Measurements from ENCODE around the gene BABAM2.

Gene BABAM2

DNA sequence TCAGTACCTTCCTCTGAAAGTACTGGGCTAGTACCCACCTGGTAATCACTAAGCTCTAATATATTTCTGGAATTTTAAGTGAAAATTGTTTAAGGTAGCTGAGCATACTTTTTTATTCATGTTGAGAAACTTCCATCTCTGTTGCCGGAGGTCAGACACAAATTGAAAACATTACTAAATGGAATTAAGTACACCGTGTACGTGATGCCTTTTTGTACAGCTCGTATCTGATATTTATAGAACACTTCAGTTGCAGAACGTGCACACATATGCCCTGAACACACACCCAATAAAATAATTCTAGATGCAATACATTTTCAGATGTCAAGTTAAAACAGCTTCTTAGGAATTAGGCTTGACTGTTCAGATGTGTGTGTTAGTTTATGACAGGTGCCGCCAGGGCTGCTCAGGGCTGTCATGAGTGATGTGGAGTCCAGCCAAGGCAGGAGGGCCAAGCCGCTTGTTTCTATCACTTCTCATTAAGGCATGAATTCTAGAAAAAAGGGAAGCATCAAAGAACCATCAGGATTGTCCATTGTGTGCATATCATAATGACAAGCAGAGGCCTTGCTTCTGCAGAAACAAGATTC lies 421.2 kb downstream of the BABAM2 start:
- Histone ChIP-seq H3K4me2 (ENCODE audit: low read depth, low read length) (no peak overlapping the region), H3K27me3 (replicated peaks; ENCODE audit: insufficient read depth, low read length) (no peaks in the 10 kb centered on the region), H3K9ac (ENCODE audit: low read length) (no peak overlapping the region), H3K27ac (ENCODE audit: low read length) (no peak overlapping the region), H3K79me2 (ENCODE audit: low read length) (no peaks in the 10 kb centered on the region), H3K4me1 (ENCODE audit: low read length) (no peaks in the 10 kb centered on the region), H2AFZ (ENCODE audit: low read length) (no peak overlapping the region), H3F3A (ENCODE audit: insufficient read depth, low read length) (no peaks in the 10 kb centered on the region), H3K9me2 (replicated peaks; ENCODE audit: insufficient read depth, low read length) (no peaks in the 10 kb centered on the region), H4K20me1 (ENCODE audit: insufficient read depth, low read length) (no peaks in the 10 kb centered on the region), H3K4me3 (ENCODE audit: low read length) (no peak overlapping the region), H3K36me3 (replicated peaks; ENCODE audit: insufficient read depth, low read length) (no peaks in the 10 kb centered on the region), H3K9me3 (replicated peaks; ENCODE audit: insufficient read depth, low read length) (no peaks in the 10 kb centered on the region)
- TF ChIP-seq EZH2phosphoT487 (IDR thresholded peaks at IDR 0.05; ENCODE audit: low read length): no peak
- TF ChIP-seq, protein P1, sequence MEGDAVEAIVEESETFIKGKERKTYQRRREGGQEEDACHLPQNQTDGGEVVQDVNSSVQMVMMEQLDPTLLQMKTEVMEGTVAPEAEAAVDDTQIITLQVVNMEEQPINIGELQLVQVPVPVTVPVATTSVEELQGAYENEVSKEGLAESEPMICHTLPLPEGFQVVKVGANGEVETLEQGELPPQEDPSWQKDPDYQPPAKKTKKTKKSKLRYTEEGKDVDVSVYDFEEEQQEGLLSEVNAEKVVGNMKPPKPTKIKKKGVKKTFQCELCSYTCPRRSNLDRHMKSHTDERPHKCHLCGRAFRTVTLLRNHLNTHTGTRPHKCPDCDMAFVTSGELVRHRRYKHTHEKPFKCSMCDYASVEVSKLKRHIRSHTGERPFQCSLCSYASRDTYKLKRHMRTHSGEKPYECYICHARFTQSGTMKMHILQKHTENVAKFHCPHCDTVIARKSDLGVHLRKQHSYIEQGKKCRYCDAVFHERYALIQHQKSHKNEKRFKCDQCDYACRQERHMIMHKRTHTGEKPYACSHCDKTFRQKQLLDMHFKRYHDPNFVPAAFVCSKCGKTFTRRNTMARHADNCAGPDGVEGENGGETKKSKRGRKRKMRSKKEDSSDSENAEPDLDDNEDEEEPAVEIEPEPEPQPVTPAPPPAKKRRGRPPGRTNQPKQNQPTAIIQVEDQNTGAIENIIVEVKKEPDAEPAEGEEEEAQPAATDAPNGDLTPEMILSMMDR (IDR thresholded peaks at IDR 0.05; ENCODE audit: low read length): no peak
- TF ChIP-seq EZH2 (optimal IDR thresholded peaks at IDR 0.05; ENCODE audit: low read depth, low read length): no peak
- DNase-seq: no peak

DNA sequence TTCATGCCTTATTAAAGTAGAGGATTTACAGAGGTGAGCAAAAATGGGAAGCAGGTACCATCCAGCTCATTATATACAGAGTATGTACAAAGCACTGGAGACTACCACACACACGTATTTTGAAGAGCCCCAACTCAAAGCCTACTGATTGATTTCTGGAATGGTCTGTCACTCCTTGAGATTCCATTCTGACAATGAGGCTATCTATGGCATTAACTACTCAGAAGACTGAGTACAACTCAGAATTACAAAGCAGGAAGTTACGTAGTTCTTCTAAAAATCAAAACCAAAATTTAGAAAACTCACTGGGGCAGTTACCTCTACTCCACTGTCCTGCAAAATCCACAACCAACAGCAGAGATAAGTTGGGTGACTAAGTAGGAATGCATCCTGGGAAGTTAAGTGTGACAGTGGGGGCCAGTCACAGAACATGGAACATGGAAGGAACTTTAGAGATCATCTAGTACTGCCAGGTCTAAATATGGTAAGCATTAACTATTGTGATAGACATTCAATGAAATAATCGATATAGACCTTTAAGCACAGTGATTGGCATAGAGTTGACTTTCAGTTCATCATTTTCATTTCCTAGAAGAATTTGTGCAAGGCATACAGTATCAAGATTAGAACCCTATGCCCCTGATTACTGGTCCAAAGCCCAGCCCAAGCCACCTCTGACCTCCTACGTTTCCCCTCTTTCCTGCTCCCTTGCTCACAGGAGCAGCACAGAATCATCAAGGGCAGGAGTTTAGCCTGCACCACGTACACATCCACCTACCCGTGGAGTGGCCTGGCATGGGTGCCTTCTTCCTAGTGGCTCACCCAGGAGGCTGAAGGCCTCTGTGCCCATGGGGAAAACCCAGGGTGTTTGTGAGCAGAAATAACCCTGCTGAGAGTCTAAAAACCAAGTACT lies 422.0 kb downstream of the BABAM2 start:
- H3K9me2 ChIP-seq (replicated peaks; ENCODE audit: insufficient read depth, low read length): no peaks in the 10 kb centered on the region
- no peak for DNase-seq
- TF ChIP-seq EZH2 (optimal IDR thresholded peaks at IDR 0.05; ENCODE audit: low read depth, low read length): no peak
- TF ChIP-seq, protein P1 (IDR thresholded peaks at IDR 0.05; ENCODE audit: low read length): no peak
- no peak for TF ChIP-seq EZH2phosphoT487 (IDR thresholded peaks at IDR 0.05; ENCODE audit: low read length)
- H3K4me3 ChIP-seq (ENCODE audit: low read length): no peak overlapping the region
- H3K4me2 ChIP-seq (ENCODE audit: low read depth, low read length): no peak overlapping the region
- H3K27ac ChIP-seq (ENCODE audit: low read length): no peak overlapping the region
- H3K36me3 ChIP-seq (replicated peaks; ENCODE audit: insufficient read depth, low read length): no peaks in the 10 kb centered on the region
- H4K20me1 ChIP-seq (ENCODE audit: insufficient read depth, low read length): no peaks in the 10 kb centered on the region
- H3K9me3 ChIP-seq (replicated peaks; ENCODE audit: insufficient read depth, low read length): no peaks in the 10 kb centered on the region
- no peaks in the 10 kb centered on the region for H3K27me3 ChIP-seq (replicated peaks; ENCODE audit: insufficient read depth, low read length)
- H3K79me2 ChIP-seq (ENCODE audit: low read length): no peaks in the 10 kb centered on the region
- no peak overlapping the region for H2AFZ ChIP-seq (ENCODE audit: low read length)
- H3F3A ChIP-seq (ENCODE audit: insufficient read depth, low read length): no peaks in the 10 kb centered on the region
- no peak overlapping the region for H3K9ac ChIP-seq (ENCODE audit: low read length)
- H3K4me1 ChIP-seq (ENCODE audit: low read length): no peaks in the 10 kb centered on the region

DNA sequence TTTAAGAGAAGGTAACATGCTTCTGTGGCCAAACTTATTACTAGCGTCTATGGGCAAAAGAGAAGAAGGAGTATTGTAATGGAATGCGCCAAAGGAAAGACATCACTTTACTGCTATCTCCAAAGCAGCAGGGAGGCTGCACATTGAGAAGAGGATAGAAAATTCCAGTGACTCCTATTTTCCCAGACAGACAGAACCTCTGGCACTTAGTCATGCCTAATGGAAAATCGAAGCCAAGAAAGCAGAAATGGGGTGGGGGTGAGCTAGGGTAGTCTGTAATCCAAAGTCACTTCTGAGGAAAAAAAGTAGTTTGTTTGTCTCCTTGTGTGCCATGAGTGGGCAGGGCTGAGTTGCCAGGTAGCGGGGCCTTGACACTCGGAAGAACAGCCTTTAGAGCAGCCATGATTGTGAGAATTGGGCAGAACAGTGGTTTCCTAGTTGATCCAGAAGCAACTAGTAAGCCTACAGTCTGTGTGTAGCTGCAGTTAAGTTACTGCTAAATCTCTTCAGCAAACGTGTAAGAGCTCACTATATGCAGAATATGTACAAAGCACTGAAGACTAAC lies 422.8 kb downstream of the BABAM2 start:
- H3K4me3 ChIP-seq (ENCODE audit: low read length): no peak overlapping the region
- TF ChIP-seq EZH2 (optimal IDR thresholded peaks at IDR 0.05; ENCODE audit: low read depth, low read length): no peak
- TF ChIP-seq, protein P1 (IDR thresholded peaks at IDR 0.05; ENCODE audit: low read length): no peak
- no peak for TF ChIP-seq EZH2phosphoT487 (IDR thresholded peaks at IDR 0.05; ENCODE audit: low read length)
- no peaks in the 10 kb centered on the region for H3K4me1 ChIP-seq (ENCODE audit: low read length)
- H3K9ac ChIP-seq (ENCODE audit: low read length): no peak overlapping the region
- H4K20me1 ChIP-seq (ENCODE audit: insufficient read depth, low read length): no peaks in the 10 kb centered on the region
- H3K36me3 ChIP-seq (replicated peaks; ENCODE audit: insufficient read depth, low read length): no peaks in the 10 kb centered on the region
- H3K27me3 ChIP-seq (replicated peaks; ENCODE audit: insufficient read depth, low read length): no peaks in the 10 kb centered on the region
- H2AFZ ChIP-seq (ENCODE audit: low read length): no peak overlapping the region
- no peaks in the 10 kb centered on the region for H3K79me2 ChIP-seq (ENCODE audit: low read length)
- H3F3A ChIP-seq (ENCODE audit: insufficient read depth, low read length): no peaks in the 10 kb centered on the region
- no peaks in the 10 kb centered on the region for H3K9me3 ChIP-seq (replicated peaks; ENCODE audit: insufficient read depth, low read length)
- no peak overlapping the region for H3K27ac ChIP-seq (ENCODE audit: low read length)
- DNase-seq: no peak
- no peak overlapping the region for H3K4me2 ChIP-seq (ENCODE audit: low read depth, low read length)
- no peaks in the 10 kb centered on the region for H3K9me2 ChIP-seq (replicated peaks; ENCODE audit: insufficient read depth, low read length)
